ENCODE data around the gene PPARG.

- TF ChIP-seq CTCF (IDR thresholded peaks at IDR 0.05) (no peak), POLR2A (IDR thresholded peaks at IDR 0.05) (no peak)
These were observed 57.0 kb downstream of the PPARG start for GRCh38 chr3:12345584-12346494.
